HG02840 (cell line): ENCODE data around the gene SLC22A6.
"Not testable (repeated sequence)": the region's sequence is repeated elsewhere in the genome, so short reads cannot be mapped to it uniquely, and the experiment has no call there.

Experiments
- ATAC-seq: cut with Tn5 transposase; IDR thresholded peaks from one replicate; pipeline ENCODE4 v1.9.1; 2021; ENCODE audit warnings: mild to moderate bottlenecking, moderate library complexity, moderate number of reproducible peaks; ENCODE audit not compliant: unreplicated experiment, low FRiP score

The SLC22A6 gene

DNA sequence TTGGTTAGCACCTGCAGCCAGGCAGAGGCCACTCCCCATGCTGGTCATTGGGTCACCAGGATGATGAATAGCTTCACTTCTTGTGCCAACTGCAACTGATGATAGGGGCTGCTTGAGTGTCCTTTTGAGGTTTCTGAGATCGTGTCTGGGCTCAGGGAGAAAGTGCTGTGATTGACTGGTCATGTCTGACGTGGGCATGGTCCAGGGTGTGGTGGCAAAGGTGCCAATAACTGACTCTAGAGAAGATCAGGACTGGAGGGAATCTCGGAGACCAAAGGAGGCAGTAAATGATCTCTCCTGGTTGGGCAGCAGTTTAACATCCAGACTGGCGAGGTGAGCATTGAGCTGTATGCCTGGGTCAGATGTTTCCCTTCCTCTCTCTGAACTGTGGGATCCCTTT is 10.0 kb upstream of the SLC22A6 start:
- no peak for ATAC-seq

DNA sequence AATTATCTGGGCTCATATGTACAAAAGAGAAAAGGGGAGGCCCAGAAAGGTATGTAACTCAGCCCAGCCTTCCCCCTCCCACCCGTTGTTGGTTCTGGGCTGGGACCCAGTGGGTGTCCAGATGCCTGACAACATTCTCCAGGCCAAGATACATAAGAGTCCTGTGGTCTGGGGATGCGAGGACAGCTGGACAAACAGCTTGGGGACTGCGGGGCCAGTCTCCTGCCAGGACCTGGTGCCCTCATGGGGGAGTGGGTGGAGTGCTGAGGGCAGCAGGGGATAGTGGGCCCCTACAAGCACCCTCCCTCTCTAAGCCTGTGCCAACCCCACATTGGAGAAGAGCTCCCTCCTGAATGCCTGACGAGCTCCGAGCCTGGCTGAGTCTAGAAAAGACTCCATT is 3.5 kb upstream of the SLC22A6 start:
- ATAC-seq: no peak

DNA sequence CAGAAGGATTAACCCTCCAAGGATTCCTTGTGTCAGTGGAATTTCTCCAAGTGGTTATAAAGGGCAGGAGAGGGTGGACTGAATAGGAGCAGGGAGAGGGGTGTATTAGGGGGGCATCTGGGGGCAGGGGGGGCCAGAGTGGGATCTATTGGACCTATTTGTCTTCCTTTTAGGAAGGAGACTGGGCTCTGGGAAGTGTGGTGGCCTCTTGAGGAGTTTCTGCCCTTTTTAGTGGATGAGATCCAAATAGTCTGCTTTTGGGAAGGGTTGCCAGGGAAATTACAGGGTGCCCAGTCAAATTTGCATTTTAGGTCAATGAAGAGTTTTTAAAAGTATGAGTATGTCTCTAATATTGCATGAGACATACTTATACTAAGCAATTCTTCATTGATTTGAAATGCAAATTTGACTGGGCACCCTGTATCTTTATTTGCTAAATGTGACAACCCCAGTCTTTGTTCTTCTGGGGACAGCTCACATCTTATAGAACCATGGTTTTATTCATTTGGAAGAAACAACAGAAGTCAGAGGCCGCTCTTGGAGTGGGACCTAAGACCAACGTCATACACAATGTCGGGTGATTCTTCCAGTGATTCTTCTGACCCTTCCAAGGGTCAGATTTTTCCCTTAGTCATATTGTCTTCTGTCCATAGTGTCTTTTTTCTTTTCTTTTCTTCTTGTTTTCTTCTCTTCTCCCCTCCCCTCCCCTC is 429 bp upstream of the SLC22A6 start:
- no peak for ATAC-seq

DNA sequence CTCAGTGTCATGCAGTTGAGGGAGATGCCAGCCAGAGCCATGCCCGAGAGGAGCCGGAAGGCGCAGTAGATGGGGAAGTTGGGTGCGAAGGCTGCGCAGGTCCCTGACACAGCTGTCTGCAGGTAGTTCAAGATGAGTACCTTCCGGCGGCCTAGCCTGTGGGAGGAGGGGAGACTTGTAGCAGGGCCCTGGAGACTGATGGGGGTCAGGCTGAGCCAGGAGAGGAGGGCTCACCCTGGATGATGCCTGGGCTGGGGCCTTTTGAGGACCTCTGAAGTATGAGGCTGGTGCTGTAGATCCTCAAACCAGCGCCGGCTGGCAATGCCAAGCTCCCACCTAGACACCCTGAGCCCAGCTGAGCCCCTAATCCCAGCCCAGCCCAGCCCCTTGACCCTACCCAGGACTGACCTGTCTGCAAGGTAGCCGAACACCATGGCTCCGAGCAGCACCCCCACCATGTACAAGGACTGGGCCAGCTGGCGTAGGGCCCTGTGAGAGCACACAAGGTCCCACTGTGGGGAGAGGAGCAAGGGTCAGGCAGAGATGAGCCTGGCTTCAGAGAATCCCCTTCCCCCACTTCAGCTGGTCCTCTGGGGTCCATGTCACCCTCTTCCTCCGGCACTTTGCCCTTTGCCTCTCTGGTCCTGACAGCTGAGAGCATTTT is 1.1 kb downstream of the SLC22A6 start:
- ATAC-seq: no peak

DNA sequence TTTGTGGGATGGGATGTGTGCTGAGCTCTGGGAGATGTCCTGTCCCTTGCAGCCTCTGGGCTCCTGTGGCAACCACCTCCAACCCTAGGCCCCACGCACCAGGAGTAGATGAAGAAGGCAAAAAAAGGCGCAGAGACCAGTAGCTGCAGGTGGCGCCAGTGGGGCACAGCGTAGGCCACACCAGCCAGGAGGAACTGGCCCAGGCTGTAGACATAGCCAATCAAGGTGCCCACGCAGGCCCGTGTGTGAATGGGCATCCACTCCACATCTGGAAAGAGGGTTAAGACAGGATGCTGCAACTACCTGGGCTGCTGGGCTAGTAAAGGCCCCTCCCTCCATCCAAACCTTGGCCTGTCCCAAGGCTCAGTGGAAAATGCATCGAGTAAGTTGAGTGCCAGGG is 3.0 kb downstream of the SLC22A6 start:
- no peak for ATAC-seq

DNA sequence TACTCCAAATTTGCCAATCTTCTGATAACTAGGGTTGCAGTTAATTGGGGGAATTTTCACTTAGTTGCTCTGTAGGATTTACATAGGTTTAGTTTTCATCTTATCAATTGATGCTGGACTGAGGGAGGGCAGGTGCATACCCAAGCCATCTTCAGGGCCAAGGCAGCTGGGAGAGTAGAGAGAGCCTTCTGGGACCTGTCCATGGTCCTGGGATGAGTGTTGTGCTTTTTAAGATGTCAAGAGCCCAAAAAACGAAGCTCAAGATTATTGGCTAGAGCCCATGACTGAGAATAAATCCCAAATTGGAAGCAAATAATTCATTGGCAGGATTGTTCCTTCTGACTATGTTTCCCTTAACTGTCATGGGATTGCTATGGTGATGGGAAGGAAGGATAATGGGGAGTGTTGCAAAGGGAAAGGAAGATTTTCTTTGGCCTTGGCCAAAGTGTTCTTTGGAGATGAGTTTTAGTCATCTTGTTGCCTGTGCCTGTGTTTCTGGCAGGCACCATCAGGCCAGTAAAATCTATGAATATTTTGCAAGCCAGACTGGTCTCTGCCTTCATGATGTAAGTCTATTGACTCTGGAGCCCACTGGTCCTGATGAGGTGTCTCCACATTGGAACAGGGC is 4.5 kb downstream of the SLC22A6 start:
- ATAC-seq: no peak

DNA sequence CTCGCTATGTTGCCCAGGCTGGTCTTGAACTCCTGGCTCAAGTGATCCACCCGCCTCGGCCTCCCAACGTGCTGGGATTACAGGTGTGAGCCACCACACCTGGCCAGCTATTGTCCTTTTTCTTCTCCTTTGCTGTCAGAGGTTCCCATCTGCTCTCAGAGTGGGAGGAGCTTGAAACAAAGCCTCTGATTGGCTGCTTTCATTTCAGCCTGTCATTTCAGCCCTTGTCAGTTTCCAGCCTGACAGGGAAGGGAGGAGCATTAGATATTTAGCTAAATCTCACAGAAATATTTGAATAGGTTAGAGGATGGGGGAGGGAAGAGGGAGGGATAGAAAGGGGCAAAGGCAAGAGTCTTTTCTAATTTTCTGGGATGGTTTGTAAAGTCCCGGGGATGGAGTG is 8.7 kb downstream of the SLC22A6 start:
- no peak for ATAC-seq

DNA sequence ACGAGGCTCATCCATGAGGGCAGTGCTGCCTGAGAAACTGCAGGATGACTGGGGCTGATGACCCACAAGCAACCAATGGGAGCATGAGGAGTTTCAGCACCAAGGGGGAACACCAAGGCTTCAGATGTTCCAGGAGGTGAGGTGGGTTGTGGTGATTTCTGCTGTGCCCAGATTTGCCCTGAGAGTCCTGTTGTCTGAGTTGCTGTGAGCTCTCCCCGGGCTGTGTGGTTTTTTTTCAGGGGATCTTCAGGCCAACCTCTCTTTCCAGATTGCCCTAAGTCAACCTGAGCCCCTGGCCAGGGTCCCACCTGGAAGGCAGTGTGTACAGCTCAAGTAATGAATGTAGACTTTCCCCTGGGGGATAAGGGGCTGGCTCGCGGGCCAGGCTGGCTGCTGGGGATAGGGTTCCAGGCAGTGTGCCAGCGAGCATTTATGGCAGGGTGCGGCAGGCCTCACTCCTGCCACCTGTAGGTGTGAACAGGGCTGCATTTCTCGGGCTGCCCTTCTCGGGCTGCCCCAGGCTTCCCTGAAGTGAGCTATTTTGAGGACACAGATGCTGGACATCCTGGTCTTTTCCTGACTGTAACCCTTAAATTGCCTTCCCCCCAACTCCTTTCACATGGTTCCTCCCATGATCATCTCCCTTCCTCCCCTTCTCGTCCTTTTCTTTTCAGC is 9.8 kb downstream of the SLC22A6 start:
- ATAC-seq: no peak

DNA sequence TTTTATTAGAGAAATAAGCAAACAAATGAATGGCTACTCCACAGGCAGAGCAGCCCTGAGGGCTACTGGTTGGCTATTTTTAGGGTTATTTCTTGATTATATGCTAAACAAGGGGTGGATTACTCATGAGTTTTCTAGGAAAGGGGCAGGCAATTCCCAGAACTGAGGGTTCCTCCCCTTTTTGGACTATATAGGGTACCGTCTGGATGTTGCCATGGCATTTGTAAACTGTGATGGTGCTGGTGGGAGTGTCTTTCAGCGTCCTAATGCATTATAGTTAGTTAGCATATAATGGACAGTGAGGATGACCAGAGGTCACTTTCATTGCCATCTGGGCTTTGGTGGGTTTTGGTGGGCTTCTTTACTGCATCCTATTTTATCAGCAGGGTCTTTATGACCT is 19.2 kb downstream of the SLC22A6 start:
- no peak for ATAC-seq

DNA sequence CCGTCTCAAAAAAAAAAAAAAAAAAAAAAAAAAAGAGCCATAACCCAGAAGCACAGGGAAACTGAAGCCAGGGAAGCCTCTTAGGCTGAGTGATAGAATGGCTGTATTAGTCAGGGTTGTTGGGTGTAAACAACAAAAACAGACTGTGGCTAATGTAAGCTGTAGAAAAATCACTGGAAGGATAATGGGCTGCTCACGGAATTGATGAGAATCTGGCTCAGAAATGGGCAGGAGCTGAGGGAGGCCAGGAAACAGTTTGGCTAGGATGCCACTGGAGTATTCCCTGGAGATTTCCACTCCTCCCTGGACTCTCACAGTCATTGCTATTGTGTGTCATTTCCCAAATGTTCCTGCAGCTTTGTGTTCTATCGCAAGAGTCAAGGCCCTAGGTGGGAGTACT is 22.4 kb downstream of the SLC22A6 start:
- ATAC-seq: no peak

DNA sequence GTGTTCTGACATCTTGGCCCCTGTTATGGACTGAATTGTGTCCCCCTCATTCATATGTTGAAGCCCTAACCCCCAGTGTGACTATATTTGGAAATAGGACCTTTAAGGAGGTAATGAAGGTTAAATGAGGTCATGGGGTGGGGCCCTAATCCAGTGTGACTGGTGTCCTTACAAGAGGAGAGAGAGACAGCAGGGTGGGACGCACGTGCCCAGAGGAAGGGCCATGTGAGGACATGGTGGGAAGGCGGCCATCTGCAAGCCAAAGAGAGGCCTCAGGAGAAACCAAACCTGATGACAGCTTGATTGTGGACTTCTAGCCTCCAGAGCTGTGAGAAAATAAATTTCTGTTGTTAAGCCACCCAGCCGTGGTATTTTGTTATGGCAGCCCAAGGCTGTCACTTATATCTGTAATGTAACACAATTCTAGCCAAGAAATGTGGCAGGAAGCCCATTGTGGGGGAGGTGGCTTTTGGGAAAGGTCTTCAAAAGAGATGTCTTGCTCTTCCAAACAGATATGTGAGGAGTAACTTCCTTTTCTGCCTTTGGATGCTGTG is 23.7 kb downstream of the SLC22A6 start:
- no peak for ATAC-seq

DNA sequence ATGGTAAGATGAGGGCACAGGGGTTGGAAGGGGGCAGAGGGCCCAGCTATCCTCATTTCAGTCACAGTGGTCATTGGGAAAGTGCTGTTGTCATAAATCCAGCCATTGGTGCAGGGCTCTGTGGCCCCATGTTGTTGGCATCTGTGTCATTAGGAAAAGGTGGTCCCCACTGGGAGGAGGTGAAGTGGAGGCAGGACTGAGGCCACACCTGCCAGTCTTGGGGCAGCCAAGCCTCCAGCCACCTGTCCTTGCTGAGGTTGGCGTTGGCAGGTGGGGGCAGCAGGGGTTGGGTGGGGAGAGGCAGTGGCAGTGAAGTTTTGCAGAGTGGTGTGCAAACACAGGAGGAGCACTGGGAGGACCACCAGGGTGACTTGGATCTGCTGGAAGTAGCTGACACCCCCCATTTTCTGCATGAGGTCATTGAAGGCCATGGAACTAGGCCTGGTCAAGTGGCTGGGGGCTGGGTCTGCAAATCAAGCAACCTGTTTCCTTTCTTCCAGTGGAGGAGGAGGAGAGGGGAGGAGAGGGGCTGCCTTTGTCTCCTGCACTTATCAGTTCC is 25.3 kb downstream of the SLC22A6 start:
- no peak for ATAC-seq

DNA sequence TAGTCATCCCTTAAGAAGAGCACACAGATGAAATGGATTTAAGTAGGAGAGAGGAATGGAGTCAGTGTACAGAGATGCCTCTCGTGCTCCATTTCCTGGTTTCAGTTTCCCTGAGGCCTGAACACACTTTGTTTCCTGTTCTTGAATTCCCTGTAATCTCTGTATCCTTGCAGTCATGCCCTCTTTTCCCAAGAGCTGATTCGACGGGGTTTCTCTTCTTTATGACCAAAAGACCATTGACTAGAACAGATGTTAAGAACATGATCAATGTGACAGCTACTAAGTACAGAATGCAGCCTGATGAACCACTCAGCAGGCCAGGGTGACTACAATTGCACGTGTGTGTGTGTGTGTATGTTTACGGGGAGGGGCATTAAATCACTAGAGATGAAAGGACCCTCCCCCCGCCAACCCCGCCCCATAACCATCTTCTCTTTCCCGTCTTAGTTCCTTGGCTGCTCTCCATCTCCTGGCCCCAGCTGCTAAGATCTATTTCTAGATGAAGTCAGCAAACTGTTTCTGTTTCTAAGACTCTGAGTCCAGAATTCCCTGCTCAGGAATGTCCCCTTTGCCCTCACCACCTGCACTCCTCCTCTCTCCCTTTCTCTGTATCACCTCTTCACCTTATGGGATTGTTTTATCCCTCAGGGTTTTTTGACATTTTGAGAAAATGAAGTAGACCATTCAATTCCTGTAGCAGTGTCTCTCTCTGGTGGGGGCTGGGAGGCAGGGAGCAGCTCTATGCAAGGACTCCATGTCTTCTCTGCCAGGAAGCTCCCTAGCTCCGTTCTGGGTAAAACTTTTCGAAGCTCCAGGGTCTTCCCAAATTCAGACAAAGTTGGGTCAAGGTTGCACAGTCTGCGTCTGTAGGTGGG is 26.0 kb downstream of the SLC22A6 start:
- no peak for ATAC-seq

DNA sequence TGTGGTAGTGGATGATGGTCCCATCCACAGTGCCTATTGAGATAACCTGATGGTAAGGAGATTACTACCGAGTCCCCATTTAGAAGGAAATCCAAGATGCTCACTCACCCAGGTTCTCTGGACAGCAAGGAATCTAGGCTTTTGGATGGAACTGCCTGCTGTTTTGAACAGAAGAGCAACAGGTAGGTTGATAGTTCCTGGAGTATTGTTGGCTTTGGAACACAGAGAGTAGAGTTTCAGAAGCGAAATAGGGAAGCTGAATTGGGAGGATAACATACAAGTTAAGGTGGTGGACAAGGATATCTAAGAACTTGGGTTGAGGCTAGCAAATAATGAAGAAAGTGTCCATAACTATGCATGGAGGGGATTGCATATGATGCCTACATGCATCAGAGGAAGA is 27.6 kb downstream of the SLC22A6 start:
- no peak for ATAC-seq

DNA sequence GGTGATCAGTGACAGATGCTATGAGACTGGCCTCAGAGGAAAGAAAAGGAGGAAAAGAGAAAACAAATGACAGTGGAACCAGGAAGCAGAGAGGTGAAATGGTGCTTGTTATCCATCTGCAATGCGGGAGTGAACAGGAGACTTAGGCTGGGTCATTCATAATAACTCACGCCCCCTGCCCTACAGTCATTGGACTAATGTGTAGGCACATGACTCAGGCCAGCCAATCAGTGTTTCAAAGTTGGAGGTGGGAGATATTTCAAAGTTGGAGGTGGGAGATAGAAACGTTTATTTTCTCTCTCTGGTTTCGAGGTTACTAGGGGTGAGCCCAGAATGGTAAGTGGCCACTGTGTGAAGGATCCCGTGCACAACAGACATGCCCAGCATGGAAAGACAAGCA is 30.3 kb downstream of the SLC22A6 start:
- no peak for ATAC-seq

DNA sequence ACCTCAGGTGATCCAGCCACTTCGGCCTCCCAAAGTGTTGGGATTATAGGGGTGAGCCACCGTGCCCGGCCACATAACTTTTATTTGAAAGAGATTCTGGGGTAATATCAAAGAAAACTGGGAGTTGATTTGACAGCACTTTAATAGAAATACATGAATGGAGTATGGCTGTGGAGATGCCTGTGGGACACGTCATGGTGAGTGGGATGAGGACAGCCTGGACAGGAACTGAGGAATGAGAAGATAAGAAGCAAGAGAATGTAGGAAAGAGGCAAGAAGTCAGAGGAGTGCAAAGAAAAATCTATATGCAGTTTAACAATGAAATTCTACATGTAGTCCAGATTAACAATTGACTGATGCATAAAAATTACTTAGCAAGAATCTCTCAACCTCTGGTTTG is 31.0 kb downstream of the SLC22A6 start:
- ATAC-seq: no peak

DNA sequence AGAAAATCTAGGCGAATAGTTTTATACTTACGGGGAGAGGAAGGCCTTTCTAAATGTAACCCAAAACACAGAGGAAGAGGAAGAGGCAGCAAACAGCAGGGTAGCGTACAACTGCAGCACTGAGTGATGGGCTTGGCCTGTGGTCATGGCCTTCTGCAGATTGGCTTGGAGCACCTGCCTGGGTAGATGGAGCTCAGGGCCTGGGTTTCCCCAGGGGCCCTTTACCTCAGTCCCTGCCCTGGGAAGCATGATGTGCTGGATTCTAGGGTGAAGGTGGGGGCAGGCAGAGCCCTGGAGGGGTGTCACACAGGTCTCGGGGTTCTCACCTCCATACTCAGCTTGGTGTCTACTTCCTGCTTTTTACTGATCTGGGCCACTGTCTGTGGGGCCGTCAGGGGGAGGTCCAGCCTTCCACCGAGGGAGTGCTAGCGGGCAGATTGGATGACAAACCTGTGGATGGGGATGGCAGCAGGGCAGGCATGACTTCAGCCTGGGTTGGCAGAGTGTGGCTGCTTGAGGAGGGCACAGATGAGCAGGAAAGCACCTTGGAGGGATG is 35.9 kb downstream of the SLC22A6 start:
- no peak for ATAC-seq

DNA sequence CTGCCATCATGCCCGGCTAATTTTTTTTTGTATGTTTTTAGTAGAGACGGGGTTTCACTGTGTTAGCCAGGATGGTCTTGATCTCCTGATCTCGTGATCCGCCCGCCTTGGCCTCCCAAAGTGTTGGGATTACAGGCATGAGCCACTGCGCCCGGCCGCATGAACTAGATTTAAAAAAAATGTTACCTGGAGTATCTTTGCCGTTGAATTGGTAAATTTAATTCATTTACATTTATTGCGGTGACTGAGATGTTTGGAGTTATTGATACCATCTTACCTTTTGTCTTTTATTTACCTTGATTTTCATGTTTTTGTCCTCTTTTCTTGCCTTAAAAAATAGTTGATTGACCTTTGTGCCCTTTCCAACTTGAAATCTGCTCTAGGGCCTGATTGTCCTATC is 39.2 kb downstream of the SLC22A6 start:
- not testable (repeated sequence) for ATAC-seq

DNA sequence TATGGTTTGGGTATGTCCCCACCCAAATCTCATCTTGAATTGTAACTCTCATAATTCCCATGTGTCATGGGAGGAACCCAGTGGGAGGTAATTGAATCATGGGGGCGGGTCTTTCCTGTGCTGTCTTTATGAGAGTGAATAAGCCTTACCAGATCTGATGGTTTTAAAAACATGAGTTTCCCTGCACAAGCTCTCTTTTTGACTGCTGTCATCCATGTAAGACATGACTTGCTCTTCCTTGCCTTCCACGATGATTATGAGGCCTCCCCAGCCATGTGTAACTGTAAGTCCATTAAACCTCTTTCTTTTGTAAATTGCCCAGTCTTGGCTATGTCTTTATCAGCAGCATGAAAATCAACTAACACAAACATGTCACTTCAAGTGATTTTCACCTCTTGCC is 47.2 kb downstream of the SLC22A6 start:
- not testable (repeated sequence) for ATAC-seq

DNA sequence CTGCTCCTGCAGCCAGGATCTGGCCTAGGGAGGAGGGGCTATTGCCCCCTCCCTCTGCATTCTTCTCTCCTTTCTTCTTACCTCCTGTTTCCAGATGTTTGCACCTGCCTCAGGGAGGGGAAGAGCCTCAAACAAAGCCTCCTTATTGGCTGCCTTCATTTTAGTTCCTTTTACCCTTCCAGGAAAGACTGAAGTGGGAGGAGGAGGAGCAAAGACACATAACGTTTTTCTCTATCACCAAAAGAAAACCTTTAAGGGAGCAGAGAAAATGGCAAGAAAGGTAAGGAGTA is 50.3 kb downstream of the SLC22A6 start:
- ATAC-seq: no peak
